Right lobe of liver (tissue), 4 donors: ENCODE results near the gene FSTL4.

Experiments
- POLR2A ChIP-seq: fragments of 450-650 bp; IDR thresholded peaks from one replicate; pipeline ENCODE4 v1.6.1; 2017; ENCODE audit warnings: antibody characterized with exemption, mild to moderate bottlenecking
- TF ChIP-seq, protein P1 (sequence below), 4 donors: fragments of 200-600 bp in 3 of 4; fragments of 450-650 bp in 1 of 4; IDR thresholded peaks; one replicate each; pipeline versions ENCODE4 v1.5.1 to v1.8.0; 2016 to 2022; ENCODE audit warnings: antibody characterized with exemption in 4 of 4, mild to moderate bottlenecking in 2 of 4
- donor health status: DM: no; HTN: no; CAD: no.
- donor health status: DM: no; HTN: no; CAD: no.
- donor health status: DM: no; HTN: yes; CAD: no.

DNA sequence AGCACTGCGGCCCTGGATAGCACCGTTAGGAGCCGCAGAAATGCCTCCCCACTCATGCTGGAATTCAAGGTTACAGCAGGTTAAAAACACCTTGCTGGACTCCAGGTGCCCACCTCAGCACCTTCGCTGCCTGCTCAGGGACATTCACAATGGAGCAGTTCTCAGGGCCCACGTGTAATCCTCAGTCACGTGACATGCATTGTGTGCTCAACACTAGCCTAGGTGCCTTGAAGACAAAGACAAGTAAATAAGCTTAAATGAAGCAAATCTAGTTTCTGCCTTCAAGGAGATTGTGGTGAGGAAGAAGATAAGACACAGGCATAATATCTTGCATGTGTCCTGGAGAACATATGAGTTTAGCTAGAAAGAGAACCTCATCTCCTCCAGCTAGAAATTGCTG, 82.1 kb downstream of the FSTL4 start:
- TF ChIP-seq, protein P1, sequence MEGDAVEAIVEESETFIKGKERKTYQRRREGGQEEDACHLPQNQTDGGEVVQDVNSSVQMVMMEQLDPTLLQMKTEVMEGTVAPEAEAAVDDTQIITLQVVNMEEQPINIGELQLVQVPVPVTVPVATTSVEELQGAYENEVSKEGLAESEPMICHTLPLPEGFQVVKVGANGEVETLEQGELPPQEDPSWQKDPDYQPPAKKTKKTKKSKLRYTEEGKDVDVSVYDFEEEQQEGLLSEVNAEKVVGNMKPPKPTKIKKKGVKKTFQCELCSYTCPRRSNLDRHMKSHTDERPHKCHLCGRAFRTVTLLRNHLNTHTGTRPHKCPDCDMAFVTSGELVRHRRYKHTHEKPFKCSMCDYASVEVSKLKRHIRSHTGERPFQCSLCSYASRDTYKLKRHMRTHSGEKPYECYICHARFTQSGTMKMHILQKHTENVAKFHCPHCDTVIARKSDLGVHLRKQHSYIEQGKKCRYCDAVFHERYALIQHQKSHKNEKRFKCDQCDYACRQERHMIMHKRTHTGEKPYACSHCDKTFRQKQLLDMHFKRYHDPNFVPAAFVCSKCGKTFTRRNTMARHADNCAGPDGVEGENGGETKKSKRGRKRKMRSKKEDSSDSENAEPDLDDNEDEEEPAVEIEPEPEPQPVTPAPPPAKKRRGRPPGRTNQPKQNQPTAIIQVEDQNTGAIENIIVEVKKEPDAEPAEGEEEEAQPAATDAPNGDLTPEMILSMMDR (IDR thresholded peaks at IDR 0.05) = no peak
- TF ChIP-seq POLR2A = no peak
